Urinary bladder (tissue), 4 donors: Measurements from ENCODE around the gene PTH1R. TPM values are rescaled to one million over a fixed set of nuclear protein-coding genes. Genes with fewer than 3 reads are reported as not detected.

ENCODE experiments used
- DNase-seq: peaks from one replicate; pipeline ENCODE4 v3.0.0-alpha.2; 2015; ENCODE audit errors: extremely low spot score
- H3K27ac ChIP-seq: one replicate; pipeline ENCODE4 v1.5.1; 2013; ENCODE audit warnings: low read depth, mild to moderate bottlenecking, moderate library complexity
- H3K36me3 ChIP-seq: one replicate; pipeline ENCODE4 v1.6.1; 2013; ENCODE audit warnings: mild to moderate bottlenecking, moderate library complexity; ENCODE audit not compliant: insufficient read depth
- H3K4me1 ChIP-seq: one replicate; pipeline ENCODE4 v1.6.1; 2013; ENCODE audit warnings: mild to moderate bottlenecking, moderate library complexity; ENCODE audit not compliant: insufficient read depth
- H3K4me3 ChIP-seq: one replicate; pipeline ENCODE4 v1.5.1; 2013; ENCODE audit warnings: low read depth, low read length
- WGBS: extraction: QIAGEN DNeasy Blood & Tissue Kit; methylation state at CpG from one replicate; pipeline ENCODE4 v1.1.7; 2013; 5-methylcytosine and 5-hydroxymethylcytosine counted together
- polyA plus RNA-seq: library from polyadenylated mRNA; stranded (reverse); fragments of 200-250 nt; gene quantifications from one replicate; pipeline ENCODE4 v1.2.3, GENCODE V29; 2013
- total RNA-seq: library from RNA; depleted of rRNA; stranded (reverse); fragments of >200 nt; gene quantifications from one replicate; pipeline ENCODE4 v1.2.3, GENCODE V29; 2014
- donor health status: healthy with polysubstance abuse.
- donor health status: healthy.

Gene PTH1R
- total and polyA plus RNA-seq, 2 donors = 11.5 to 26.4 TPM

DNA sequence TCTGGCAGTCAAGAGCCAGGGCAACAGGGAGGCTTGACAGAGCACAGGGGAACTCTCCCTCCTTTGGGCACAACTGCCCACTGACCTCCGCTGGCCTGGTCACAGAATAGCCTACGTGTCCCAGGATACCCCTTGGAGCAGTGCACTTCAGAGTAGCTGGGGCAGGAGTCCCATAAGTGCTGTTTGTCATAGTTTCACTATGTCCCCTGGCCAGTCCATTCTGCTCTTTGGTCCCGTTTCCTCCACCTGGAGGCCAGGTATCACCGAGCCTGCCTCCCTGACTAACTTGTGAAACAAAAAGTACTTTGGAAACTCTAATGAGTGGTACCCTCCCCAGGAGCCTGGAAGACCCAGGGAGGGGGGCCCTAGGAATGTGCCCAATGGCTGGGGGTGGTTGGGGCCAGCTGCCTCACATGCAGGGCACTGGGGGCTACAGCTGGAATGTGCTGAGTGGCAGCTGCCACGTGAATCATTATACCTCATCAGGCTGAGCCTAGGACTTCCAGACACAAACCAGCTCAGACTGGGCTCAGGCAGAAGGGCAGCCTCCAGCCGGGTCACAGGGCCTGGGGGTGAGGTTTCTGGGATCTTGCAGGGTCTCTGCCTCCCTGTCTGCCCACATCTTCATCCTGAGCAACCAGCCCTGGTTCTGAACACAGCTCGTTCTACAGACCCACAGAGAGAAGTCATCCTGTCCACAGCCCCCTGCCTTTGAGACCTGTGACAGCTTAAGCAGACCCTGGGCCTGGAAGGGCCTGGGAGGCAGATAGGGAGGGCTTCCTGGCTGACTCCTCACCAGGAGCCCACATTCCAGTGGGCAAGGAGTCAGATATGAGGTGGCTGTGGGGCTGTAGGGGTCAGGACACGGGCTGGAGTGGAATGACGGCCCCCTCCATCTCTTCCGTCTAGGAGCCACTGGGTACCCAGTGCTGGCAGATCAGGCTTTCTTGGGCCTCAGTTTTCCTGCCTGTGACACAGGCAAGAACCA lies 914 bp upstream of the PTH1R start:
- WGBS = 94% methylated on average over 10 of the region's 10 CpGs
- Histone ChIP-seq H3K4me1 (no peaks in the 10 kb centered on the region), H3K27ac (no peak overlapping the region), H3K36me3 (no peaks in the 10 kb centered on the region), H3K4me3 (no peak overlapping the region)
- DNase-seq = no peak

DNA sequence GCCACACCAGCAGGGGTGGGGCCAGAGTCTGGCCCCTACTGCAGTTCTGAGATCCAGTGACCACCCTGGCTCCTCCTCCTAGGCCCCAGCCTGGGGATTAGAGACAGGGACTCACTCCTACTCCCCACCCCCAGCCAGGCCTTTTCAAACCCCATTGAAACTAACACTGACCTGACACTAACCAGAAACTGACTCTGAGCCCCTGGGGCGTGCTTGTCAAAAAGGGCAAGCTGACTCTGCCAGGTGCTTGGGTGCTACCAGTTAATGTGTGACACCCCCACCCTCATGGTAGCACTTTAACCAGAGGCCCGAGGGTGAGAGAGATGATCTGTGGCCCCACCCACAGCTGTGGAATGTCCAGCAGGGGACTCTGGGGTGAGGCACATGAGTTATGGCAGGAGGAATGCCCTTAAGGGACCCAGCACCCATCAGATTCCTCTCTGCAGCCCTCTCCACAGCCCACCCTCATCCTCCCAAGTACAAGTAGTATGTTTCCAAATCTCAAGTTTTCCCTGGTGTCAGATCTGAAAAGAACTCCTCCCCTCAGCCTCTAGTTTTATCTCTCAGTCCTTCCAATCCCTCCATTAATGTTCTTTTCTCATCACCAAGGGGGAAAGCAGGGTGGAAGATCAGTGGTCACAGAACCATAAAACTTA lies 1.4 kb downstream of the PTH1R start:
- DNase-seq = no peak
- no peak overlapping the region for H3K27ac ChIP-seq

DNA sequence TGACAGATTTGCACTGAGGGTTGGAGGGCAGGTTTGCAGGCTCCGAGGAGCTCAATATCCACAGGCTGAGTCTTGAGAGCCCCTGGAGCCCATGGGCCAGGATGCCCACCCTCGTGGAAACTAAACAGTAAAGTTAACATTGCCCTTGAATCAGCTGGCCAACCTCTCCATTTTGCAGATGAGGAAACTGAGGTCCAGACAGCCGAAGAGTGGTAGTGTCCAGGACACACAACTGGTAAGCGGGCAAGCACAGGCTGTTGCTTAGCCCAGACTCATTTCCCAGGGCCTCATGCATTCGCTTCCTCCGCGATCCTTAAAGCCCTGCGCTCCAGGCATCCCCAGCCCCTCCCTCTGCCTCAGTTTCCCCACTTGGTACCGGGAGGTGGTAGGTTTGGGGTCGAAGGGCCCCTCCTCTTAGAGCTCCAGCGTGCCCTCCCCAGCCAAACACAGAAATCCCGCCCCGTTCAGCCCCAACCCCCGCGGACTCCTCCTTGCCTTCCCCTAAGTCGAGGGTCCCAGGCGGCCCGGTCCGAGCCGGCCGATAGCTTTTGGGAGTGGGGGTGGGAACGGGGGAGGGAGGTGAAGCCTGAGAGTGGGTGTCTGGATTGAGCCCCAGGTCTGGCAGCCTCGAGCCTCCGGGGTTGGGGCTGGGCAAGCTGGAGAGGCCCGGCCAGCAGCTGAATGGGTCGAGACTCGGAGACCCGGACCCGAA lies 3.5 kb downstream of the PTH1R start:
- no peak for DNase-seq
- Histone ChIP-seq H3K4me1 (no peaks in the 10 kb centered on the region), H3K27ac (no peak overlapping the region), H3K4me3 (peak overlapping the region; percentile 63), H3K36me3 (no peaks in the 10 kb centered on the region)
- WGBS = 35% methylated on average over 29 of the region's 29 CpGs

More for the DNA sequence above, 1.4 kb downstream of the PTH1R start:
- 47% methylated on average over 2 of the region's 2 CpGs for WGBS
- H3K4me3 ChIP-seq = no peak overlapping the region
- no peaks in the 10 kb centered on the region for H3K36me3 ChIP-seq
- no peaks in the 10 kb centered on the region for H3K4me1 ChIP-seq

DNA sequence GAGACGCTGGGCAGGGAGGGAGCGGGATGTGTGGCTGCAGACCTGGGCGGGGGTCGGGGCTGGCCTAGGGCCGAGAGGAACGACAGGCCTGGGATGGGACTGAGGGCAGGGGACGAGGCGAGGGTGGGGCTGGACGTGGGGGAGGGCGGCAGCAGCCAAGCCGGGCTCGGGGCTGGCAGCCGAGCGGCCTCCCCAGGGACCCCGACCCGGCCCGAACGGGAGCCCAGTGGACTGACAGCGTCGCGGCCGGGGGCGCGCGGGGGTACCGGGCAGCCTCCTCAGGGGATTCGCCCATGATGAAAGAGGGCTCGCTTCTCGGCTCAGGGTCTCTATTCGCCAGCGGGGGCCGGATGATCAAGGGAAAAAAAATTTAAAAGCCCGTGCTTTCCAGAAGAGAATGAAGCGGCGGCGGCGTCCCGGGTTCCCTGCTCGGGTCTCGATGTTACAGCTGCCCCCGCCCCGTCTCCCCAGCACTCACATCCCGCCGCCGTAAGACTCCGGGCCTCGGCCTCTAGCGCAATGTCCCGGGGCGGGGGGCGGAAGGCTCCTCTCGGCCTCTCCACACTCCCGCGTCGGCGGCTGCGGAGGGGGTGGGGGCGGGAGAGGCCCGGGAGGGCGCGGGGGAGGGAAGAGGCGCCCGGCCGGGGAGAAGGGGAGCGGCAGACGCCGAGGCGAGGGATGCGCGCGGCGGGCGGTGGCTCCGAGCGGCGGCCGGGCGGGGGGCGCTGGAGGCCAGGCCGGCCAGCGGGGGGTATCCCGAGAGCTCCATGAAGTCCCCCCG lies 4.3 kb downstream of the PTH1R start:
- H3K27ac ChIP-seq = peak overlapping the region; percentile 83
- no peaks in the 10 kb centered on the region for H3K4me1 ChIP-seq
- no peaks in the 10 kb centered on the region for H3K36me3 ChIP-seq
- no peak for DNase-seq
- 2% methylated on average over 81 of the region's 83 CpGs for WGBS
- peak overlapping the region; percentile 63 for H3K4me3 ChIP-seq

DNA sequence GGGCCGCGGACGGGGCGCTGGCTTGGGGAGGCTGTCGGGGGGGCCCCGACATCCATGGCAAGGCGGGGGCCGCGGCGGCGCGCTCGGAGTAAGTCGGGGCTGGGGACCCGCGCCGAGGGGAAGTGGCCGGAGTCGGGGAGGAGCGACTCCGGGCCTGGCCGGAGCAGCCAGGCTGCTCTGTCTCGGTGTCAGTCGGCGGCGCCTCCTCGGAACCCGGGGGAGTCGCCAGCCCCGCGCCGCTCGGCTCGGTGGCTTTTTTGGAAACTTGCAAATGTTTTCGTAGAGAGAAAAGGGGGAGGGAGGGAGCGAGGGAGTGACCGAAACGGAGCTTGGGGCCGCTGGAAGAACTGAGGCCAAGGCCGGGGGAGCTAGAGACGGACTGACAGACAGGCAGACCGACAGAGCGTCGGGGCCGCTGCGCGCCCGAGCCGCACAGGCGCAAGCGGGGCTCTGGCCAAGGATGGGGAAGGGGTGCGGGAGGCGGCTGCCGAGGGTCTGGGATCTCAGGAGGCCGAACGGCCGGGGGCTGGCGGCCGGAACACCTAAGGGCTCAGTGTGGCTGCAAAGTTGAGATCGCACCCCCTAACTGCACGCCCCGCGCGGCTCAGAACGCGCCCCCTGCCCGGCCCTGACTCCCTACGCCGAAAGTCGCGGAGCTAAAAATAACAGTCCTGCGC lies 5.0 kb downstream of the PTH1R start:
- DNase-seq = no peak
- under 1% methylated on average over 72 of the region's 72 CpGs for WGBS
- Histone ChIP-seq H3K4me3 (peak overlapping the region; percentile 63), H3K27ac (peak overlapping the region; percentile 83), H3K4me1 (no peaks in the 10 kb centered on the region), H3K36me3 (no peaks in the 10 kb centered on the region)

DNA sequence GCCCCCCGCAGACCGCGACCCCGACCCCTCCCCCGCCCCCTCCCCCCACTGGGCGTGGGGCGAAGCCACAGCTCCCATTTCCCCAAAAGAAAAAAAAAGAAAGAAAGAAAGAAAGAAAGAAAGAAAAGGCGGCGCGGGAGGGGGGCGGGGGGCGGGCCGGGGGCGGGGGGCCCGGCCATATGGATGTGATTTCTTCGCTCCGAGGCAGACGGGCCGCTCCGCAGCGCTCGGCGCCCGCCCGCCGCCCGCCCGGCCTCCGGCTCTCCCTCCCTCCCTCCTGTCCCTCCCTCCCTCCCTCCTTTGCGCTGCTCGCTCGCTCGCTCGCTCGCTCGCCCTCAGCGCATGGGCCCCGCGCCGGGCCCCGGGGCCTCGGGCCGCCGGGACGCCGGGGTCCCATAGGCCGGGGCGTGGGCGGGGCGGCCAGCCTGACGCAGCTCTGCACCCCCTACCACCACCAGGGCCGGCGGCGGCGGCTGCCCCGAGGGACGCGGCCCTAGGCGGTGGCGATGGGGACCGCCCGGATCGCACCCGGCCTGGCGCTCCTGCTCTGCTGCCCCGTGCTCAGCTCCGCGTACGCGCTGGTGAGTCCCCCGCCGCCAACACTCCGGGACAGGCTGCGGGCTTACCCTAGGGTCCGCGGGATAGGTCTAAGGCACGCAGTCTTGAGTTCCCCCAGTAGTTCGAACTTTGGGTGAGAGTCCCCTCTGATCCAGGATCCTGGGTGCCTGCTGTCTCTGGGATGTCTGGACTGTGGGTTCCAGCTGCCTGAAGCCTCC lies 5.7 kb downstream of the PTH1R start:
- H3K4me3 ChIP-seq = peak overlapping the region; percentile 63

DNA sequence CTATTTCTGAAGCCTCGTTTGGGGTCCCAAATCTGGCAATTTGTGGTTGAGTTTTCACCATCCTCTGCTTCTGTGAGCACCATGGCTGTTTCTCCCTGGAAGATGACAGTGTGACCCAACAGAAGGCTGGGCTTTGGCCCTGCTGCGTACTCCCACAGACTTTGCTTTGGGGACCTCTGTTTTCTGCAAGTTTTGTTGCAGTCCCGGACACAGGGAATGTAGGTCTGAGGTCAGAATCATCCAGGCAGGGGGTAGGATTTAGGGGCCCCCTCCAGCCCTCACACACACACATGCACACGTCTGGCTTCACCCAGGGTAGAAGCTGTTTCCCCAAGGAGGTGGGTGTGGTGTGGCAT lies 6.3 kb downstream of the PTH1R start:
- 70% methylated on average over 4 of the region's 4 CpGs for WGBS
- Histone ChIP-seq H3K27ac (no peak overlapping the region), H3K36me3 (no peaks in the 10 kb centered on the region), H3K4me1 (no peaks in the 10 kb centered on the region), H3K4me3 (peak overlapping the region; percentile 63)
- no peak for DNase-seq

More for the DNA sequence above, 5.7 kb downstream of the PTH1R start:
- DNase-seq = no peak
- no peaks in the 10 kb centered on the region for H3K36me3 ChIP-seq
- 4% methylated on average over 70 of the region's 78 CpGs for WGBS
- H3K4me1 ChIP-seq = no peaks in the 10 kb centered on the region
- no peak overlapping the region for H3K27ac ChIP-seq

DNA sequence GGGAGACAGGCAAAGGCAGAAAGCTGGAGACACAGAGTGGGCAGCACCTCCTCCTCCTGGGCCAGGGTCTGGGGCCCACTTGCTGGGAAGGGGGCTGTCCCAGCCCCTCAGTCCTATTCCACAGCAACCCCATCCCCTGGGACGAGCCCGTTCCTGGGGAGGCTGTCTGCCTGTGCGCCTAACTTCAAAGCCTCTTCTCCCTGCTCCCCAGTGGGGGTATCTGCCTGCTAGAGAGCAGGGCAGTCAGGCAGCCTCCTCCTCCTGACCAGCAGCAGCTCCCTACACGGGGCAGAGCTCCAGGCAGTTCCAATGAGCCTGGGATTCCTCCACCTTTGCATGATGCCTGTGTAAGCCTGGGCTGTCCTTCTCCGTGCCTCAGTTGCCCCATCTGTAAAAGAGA lies 6.9 kb downstream of the PTH1R start:
- H3K27ac ChIP-seq = no peak overlapping the region
- H3K36me3 ChIP-seq = no peaks in the 10 kb centered on the region
- no peaks in the 10 kb centered on the region for H3K4me1 ChIP-seq
- DNase-seq = no peak
- WGBS = 72% methylated on average over 5 of the region's 5 CpGs
- H3K4me3 ChIP-seq = no peak overlapping the region

DNA sequence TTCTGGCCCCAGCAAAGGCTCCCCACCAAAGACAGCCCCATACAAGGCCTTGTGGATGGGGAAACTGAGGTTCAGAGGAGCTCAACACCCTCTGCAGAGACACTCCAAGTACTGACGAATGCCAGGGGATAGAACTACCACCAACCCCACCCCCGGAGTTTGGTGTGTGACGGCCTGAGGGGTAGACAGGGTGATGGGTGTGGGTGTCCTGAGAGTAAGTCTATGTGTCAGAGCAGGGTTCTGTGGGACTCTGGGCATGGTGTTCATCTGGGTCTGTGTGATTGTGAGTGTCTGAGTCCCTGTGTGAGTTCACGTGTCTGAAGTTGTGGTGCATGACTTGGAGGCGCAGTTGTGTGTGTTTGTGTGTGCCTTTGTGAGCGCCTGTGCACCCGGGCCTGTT lies 7.4 kb downstream of the PTH1R start:
- Histone ChIP-seq H3K4me1 (no peaks in the 10 kb centered on the region), H3K27ac (no peak overlapping the region), H3K36me3 (no peaks in the 10 kb centered on the region), H3K4me3 (no peak overlapping the region)
- no peak for DNase-seq
- WGBS = 90% methylated on average over 7 of the region's 7 CpGs

DNA sequence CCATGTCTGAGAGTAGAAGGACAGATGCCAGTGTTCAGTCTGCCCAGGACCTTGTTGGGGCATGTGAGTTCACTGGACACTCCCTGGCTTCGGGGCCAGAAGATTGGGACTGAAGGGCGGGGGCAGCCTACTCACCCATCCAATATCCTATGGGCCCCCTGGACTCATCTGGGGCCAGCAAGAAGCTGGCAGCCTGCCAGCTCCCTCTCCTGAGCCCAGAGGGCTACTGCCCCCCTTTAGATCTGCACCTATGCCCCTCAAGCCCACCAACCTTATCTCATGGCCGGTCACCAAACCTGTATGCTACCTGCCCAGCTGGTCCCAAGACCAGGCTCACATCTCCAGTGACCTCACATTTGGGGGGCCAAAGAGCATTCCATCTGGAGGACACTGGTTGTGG lies 8.1 kb downstream of the PTH1R start:
- Histone ChIP-seq H3K36me3 (no peaks in the 10 kb centered on the region), H3K27ac (no peak overlapping the region), H3K4me1 (no peaks in the 10 kb centered on the region), H3K4me3 (no peak overlapping the region)
- 95% methylated on average over 3 of the region's 3 CpGs for WGBS
- DNase-seq = no peak

DNA sequence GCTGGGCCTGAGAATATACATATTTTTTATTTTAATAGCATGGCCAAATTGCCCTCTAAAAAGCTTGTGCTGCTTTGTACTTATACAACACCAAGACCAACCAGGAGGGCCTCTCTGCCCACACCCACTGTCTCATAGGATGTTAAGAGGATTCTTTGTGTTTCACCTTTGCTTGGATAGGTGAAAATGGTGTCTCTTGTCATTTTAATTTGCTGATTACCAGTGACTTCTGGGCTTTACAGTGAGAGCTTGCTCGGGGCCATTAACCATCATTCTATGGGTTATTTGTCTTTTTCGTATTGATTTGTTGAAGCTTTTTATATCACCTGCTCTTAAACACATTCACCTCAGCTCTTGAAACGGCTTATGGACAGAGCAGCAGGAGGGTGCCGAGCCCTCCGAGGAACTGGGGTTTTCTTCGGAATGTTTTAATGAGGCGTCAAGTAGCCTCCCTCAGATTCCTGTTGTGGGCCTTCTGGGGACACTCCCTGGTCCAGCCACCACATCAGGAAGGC lies 10.5 kb downstream of the PTH1R start:
- WGBS = 79% methylated on average over 7 of the region's 7 CpGs
- Histone ChIP-seq H3K36me3 (no peaks in the 10 kb centered on the region), H3K4me3 (no peak overlapping the region), H3K4me1 (no peaks in the 10 kb centered on the region), H3K27ac (no peak overlapping the region)
- no peak for DNase-seq

DNA sequence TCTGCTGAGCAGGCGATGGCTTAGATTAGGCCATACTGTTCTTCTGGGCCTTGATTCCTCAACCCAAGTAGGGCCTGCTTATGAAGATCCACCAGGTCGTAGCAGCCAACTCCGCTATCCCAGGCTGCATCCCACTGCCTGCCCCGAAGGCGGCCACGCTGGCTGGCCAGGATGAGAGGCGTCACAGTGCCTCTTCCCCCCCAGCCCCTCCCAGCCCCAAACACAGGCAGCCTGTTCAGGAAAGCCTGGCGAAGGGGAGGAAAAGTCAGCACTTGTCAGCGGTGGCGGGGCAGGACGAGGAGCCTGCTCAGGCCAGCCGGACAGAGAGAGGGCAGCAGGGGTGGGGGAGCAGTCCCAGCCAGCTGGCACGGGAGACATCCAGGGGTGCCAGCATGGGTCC lies 11.2 kb downstream of the PTH1R start:
- Histone ChIP-seq H3K36me3 (no peaks in the 10 kb centered on the region), H3K4me3 (no peak overlapping the region), H3K27ac (no peak overlapping the region), H3K4me1 (no peaks in the 10 kb centered on the region)
- 79% methylated on average over 13 of the region's 13 CpGs for WGBS
- DNase-seq = no peak
